Germinal center (tissue), 1 donor: ENCODE measurements around the gene LRRC7.
"Not testable (repeated sequence)": the region's sequence is repeated elsewhere in the genome, so short reads cannot be mapped to it uniquely, and the experiment has no call there.

Experiments used
- DNase-seq: peaks from one replicate; pipeline ENCODE4 v3.0.0; 2012; ENCODE audit warnings: mixed read lengths, low spot score

The LRRC7 gene

GRCh38 chr1:69888016-69888415, 320.3 kb downstream of the LRRC7 start:
- DNase-seq: not testable (repeated sequence)

GRCh38 chr1:69888657-69889056, 320.9 kb downstream of the LRRC7 start:
- no peak for DNase-seq

GRCh38 chr1:69898403-69898947, 330.8 kb downstream of the LRRC7 start:
- DNase-seq: no peak

- DNase-seq: no peak
These were observed 343.6 kb downstream of the LRRC7 start for GRCh38 chr1:69911301-69911801.

- DNase-seq: no peak
These were observed 346.3 kb downstream of the LRRC7 start for GRCh38 chr1:69913977-69914376.

GRCh38 chr1:69914976-69915765, 347.4 kb downstream of the LRRC7 start:
- no peak for DNase-seq

GRCh38 chr1:69919129-69919921, 351.6 kb downstream of the LRRC7 start:
- DNase-seq: no peak

- DNase-seq: no peak
These were observed 352.2 kb downstream of the LRRC7 start for GRCh38 chr1:69919922-69920273.

GRCh38 chr1:69920426-69920825, 352.7 kb downstream of the LRRC7 start:
- no peak for DNase-seq

- DNase-seq: no peak
These were observed 353.8 kb downstream of the LRRC7 start for GRCh38 chr1:69921486-69921885.

- DNase-seq: not testable (repeated sequence)
These were observed 360.5 kb downstream of the LRRC7 start for GRCh38 chr1:69928234-69928633.

- DNase-seq: no peak
These were observed 361.8 kb downstream of the LRRC7 start for GRCh38 chr1:69929308-69930057.

- no peak for DNase-seq
These were observed 362.7 kb downstream of the LRRC7 start for GRCh38 chr1:69930396-69930795.

GRCh38 chr1:69932760-69933159, 365.0 kb downstream of the LRRC7 start:
- DNase-seq: no peak

GRCh38 chr1:69940231-69940630, 372.5 kb downstream of the LRRC7 start:
- no peak for DNase-seq

GRCh38 chr1:69940816-69941215, 373.1 kb downstream of the LRRC7 start:
- no peak for DNase-seq

- no peak for DNase-seq
These were observed 375.3 kb downstream of the LRRC7 start for GRCh38 chr1:69943030-69943429.

GRCh38 chr1:69946935-69947334, 379.2 kb downstream of the LRRC7 start:
- DNase-seq: no peak

GRCh38 chr1:69947837-69948236, 380.1 kb downstream of the LRRC7 start:
- DNase-seq: no peak

- no peak for DNase-seq
These were observed 385.0 kb downstream of the LRRC7 start for GRCh38 chr1:69952676-69953075.

- DNase-seq: not testable (repeated sequence)
These were observed 394.7 kb downstream of the LRRC7 start for GRCh38 chr1:69962452-69962851.

- DNase-seq: no peak
These were observed 399.6 kb downstream of the LRRC7 start for GRCh38 chr1:69967245-69967766.
